Keratinocyte (primary cell): ENCODE results near the gene RPS8.

ENCODE experiments used
- CTCF ChIP-seq, 3 experiments: IDR thresholded peaks in 1 of 3; conservative IDR thresholded peaks in 1 of 3; optimal IDR thresholded peaks in 1 of 3; 2 replicates in 2 of 3; 3 replicates in 1 of 3; pipeline versions ENCODE3 to v1.5.1; 2011; ENCODE audit warnings: low read length in 3 of 3, mild to moderate bottlenecking in 3 of 3, moderate library complexity in 2 of 3, control low read depth in 1 of 3, inconsistent platforms in 1 of 3; ENCODE audit not compliant: insufficient read depth in 2 of 3; ENCODE audit errors: extremely low read depth in 1 of 3
- EZH2 ChIP-seq: IDR thresholded peaks from one replicate; pipeline ENCODE4 v1.6.1; 2012; ENCODE audit warnings: inconsistent platforms, mild to moderate bottlenecking, low read length, moderate library complexity

- TF ChIP-seq CTCF (optimal IDR thresholded peaks at IDR 0.05 in 1 of 3, IDR thresholded peaks at IDR 0.05 in 1 of 3, conservative IDR thresholded peaks at IDR 0.05 in 1 of 3; ENCODE audit: extremely low read depth in 1 of 3, insufficient read depth in 2 of 3, low read length in 3 of 3) (no peak), EZH2 (no peak)
Measured at GRCh38 chr1:44786841-44787426, 11.6 kb downstream of the RPS8 start.
